OCI-LY3 (cell line): ENCODE data around the gene ZNF547.

ENCODE experiments used
- EZH2phosphoT487 ChIP-seq: fragments of 200-600 bp; shearing (Covaris generic); IDR thresholded peaks from 2 replicates; pipeline ENCODE4 v1.6.1; 2018; ENCODE audit warnings: antibody characterized with exemption, mixed run types, low read depth
- TF ChIP-seq, protein P1 (sequence below): fragments of 200-600, 300-600 bp; sonication (generic); IDR thresholded peaks from 2 replicates; pipeline ENCODE4 v1.5.1; 2014; ENCODE audit warnings: antibody characterized with exemption, low read length, low read depth

DNA sequence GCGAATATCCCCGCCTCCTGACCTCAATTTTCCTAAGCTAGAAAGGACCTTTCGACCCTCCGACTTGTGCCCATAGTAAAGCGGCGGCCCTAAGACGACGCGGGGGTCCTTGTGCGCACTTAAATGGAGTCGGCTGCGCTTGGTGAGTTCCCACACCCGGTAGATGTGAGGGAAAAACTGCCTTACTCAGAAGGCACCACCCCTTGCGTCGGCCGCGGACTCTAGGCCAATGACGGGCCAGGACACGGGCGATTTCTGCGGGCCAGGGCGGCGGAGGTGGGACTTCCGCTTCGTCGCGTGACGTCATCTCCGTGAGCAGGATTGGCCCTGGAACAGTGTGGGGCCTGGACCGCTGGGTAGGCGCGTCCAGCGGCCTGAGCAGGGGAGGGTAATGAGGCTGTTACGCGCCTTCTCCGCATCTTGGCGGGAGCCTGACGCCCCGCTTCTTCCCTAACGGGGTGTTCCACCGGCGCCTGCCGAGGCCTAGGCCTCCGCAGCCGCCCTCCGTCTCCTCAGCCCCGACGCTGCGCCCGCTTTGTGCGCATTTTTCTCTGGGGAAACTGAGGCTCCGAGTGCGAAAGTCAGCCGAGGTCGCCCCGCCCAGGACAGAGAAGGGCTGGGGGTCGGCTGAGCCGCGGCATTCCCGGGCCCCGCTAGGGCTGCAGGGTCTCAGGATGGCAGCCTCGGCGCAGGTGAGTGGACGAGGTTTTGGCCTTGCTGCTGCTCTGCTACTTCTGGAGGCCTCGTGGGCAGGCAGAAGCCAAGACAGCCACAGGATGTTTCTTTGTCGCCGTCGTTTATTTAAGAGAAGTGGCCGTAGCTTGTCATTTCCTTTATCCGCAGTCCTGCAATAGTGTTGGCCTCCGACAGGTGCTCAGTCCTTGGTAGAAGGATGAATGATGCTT is 42.9 kb upstream of the ZNF547 start, which contains the start of gene ZNF543:
- TF ChIP-seq, protein P1, sequence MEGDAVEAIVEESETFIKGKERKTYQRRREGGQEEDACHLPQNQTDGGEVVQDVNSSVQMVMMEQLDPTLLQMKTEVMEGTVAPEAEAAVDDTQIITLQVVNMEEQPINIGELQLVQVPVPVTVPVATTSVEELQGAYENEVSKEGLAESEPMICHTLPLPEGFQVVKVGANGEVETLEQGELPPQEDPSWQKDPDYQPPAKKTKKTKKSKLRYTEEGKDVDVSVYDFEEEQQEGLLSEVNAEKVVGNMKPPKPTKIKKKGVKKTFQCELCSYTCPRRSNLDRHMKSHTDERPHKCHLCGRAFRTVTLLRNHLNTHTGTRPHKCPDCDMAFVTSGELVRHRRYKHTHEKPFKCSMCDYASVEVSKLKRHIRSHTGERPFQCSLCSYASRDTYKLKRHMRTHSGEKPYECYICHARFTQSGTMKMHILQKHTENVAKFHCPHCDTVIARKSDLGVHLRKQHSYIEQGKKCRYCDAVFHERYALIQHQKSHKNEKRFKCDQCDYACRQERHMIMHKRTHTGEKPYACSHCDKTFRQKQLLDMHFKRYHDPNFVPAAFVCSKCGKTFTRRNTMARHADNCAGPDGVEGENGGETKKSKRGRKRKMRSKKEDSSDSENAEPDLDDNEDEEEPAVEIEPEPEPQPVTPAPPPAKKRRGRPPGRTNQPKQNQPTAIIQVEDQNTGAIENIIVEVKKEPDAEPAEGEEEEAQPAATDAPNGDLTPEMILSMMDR, result no peak
- TF ChIP-seq EZH2phosphoT487, result no peak
